Stimulated activated CD4-positive, alpha-beta T cell treated with anti-CD3 and anti-CD28 coated beads, Interleukin-12 subunit alpha, Interleukin-12 subunit beta, amount 100 ng/mL, for 24 hours (primary cell): ENCODE results near the gene KRTAP5-2.

Source experiments
- DNase-seq, 2 experiments: peaks; one replicate each; pipeline ENCODE4 v3.0.0-alpha.2; 2020; ENCODE audit warnings: low read depth in 2 of 2

KRTAP5-2 gene

GRCh38 chr11:1556278-1556902, 41.7 kb downstream of the KRTAP5-2 start:
- DNase-seq = no peak

GRCh38 chr11:1555713-1556153, 42.4 kb downstream of the KRTAP5-2 start:
- DNase-seq = no peak

DNA sequence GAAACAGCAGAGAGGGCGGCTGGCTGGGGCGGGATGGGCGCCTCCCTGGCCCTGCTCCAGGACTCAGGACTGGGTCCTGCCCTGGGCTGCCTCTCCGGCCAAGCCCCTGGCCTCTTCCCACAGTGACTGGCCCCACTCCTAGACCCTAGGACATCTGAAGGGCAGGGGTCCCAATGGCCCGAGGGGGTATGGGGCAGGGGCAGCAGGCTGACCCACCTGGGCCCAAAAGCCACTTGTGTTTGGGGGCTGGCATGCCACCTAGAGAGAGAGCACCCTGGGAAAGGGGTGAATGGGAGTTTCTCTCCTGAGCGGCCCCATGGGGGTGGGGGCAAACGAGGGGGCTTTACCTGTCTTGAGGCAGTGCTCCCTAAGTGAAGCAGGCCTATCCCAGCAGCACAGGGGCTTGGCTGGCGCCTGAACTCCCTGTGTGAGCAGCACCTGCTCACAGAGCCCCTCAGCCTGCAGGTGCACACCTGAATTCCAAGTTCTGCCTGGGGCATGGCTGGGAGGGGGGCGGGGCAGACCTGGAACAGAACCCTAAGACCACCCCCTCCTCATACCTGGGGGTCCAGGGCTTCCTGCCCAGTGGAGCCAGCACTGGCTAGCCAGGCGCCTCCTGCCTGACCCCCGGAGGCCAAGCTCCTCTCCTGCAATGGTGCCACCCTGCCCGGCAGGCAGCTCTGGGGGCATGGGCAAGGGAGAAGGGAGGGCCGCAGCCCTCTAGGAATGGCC, 42.9 kb downstream of the KRTAP5-2 start:
- DNase-seq = no peak

DNA sequence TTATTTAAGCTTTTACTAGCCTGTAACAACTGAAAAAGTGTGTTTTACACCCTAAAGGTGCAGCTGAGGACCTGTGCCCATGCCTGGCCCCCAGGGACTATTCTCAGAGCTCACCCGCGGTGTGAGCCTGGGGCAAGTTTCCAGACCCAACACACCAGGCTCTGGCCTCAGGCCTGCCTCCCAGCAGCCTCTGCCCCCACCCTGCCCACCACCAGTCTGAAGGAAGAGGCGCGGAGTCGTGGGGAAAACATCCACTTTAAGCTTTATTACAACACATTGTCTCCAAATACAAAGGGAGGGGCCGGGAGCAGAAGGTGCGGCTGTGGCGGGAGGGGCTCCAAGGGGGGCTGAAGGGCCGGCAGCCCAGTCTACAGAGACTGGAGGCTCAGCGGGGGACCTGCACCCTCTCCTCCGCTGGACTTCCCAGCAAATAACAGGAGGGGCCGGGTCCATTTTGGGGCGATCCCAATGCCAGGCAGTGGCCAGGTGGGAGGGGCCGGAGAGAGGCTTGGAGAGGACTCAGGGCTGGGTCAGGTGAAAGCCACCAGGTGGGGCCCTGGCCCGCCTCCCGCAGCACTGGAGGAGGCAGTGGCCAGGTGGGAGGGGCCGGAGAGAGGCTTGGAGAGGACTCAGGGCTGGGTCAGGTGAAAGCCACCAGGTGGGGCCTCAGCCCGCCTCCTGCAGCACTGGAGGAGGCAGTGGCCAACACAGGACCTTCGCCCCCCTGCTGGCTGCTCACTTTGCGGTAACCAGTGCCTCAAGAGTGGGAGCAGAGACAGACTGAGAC, 44.1 kb downstream of the KRTAP5-2 start:
- DNase-seq = no peak

DNA sequence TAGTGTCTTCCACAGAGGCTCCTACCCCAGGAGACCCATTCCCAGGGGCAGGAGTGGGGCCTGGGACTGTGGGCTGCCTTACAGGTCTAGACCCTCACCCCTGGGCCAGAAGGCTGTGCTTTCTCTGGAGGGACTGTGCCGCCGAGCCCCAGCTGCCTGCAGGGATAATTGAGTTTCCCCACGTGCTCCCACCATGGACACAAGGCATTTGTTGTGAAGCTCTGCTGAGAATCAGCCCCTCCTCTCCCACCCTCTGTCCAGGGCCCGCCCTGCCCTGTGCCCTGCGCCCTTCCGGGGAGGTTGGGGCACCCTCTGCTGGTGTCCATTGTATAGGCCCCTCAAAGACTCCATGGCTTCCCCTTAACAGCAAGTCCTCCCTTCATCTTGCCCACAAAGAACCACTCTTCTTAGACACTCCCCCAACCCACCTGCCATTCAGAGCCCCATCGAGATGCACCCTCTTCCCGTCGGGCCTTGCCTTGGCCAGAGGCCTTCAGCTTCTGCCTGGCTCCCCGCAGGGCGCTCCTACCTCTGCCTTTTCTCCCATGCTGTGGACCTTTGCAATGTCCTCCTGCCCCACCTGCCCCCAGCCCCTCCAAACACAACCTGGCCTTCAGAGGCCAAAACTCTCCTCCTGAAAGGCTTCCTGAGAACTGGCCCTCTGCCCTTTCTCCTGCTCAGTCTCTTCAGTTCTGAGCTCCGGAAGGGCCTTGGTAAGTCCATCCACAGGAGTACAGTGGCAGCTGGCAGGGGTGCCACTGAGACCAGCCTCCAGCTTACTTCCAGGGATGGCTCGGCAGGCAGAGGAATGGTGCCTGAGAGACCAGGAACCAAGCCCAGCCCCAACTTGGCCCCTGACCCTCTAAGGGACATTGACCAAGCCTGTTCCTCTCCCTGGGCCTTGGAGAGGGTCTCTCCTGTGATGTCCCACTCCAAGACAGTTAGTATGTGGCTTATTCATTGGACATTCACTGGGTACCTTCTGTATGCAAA, 48.5 kb downstream of the KRTAP5-2 start:
- no peak for DNase-seq

GRCh38 chr11:1548221-1549070, 49.6 kb downstream of the KRTAP5-2 start:
- no peak for DNase-seq

GRCh38 chr11:1547467-1548098, 50.5 kb downstream of the KRTAP5-2 start:
- DNase-seq = no peak
